ELF-1 (cell line): ENCODE results near the gene CD2BP2.

Source experiments
- DNase-seq: peaks from one replicate; pipeline ENCODE4 v3.0.0-alpha.2; 2016; ENCODE audit warnings: low read depth, low spot score

CD2BP2 gene

GRCh38 chr16:30378236-30379157, 23.4 kb upstream of the CD2BP2 start:
- peak; percentile 99 for DNase-seq

GRCh38 chr16:30377812-30378235, 22.7 kb upstream of the CD2BP2 start:
- DNase-seq: peak; percentile 91

- peak; percentile 59 for DNase-seq
Measured at GRCh38 chr16:30377050-30377811, 22.1 kb upstream of the CD2BP2 start.

- DNase-seq: no peak
Measured at GRCh38 chr16:30376461-30376902, 21.4 kb upstream of the CD2BP2 start.

DNA sequence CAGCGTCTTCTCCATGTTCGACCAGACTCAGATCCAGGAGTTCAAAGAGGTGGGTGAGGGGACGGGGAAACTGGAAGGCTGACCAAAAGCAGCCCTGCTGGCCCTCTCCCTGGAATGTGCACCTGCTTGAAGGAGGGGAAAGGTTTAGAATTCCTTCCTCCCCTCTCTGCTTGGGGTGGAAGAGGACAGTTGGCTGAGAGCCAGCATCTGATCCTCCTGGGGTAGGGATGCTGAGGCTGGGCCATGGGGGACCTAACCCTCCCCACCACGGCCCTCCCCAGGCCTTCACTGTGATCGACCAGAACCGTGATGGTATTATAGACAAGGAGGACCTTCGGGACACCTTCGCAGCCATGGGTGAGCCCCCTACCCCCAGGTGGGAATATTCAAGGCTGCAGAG, 20.8 kb upstream of the CD2BP2 start:
- DNase-seq: peak; percentile 52

DNA sequence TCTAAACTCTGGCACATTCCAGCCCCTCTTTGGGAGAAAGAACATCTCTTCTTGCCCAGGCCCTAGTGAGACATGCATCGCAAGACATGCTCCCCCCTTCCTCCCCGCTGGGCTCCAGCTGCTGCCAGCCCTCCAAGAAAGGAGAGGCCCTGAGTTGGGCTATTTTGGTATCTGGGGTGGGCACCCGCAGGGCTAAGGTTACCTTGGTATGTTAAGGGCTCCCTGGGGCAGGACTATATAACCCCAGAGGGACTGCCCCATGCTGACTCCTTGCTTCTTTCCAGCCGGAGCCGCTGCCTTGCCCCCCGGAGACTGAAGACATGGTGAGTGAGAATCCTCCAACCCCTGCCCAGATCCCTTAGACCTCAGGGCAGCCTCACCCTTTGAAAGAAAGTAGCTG, 19.4 kb upstream of the CD2BP2 start, which contains the start of gene MYL11:
MYL11 (plus strand) TSS at position 265 of the 400 bp plus-strand sequence; CDS start at position 321, 56 bp downstream.
- no peak for DNase-seq

GRCh38 chr16:30372725-30373124, 17.6 kb upstream of the CD2BP2 start:
- no peak for DNase-seq

- DNase-seq: no peak
Measured at GRCh38 chr16:30372038-30372712, 17.1 kb upstream of the CD2BP2 start.

GRCh38 chr16:30371248-30371816, 16.2 kb upstream of the CD2BP2 start:
- no peak for DNase-seq

DNA sequence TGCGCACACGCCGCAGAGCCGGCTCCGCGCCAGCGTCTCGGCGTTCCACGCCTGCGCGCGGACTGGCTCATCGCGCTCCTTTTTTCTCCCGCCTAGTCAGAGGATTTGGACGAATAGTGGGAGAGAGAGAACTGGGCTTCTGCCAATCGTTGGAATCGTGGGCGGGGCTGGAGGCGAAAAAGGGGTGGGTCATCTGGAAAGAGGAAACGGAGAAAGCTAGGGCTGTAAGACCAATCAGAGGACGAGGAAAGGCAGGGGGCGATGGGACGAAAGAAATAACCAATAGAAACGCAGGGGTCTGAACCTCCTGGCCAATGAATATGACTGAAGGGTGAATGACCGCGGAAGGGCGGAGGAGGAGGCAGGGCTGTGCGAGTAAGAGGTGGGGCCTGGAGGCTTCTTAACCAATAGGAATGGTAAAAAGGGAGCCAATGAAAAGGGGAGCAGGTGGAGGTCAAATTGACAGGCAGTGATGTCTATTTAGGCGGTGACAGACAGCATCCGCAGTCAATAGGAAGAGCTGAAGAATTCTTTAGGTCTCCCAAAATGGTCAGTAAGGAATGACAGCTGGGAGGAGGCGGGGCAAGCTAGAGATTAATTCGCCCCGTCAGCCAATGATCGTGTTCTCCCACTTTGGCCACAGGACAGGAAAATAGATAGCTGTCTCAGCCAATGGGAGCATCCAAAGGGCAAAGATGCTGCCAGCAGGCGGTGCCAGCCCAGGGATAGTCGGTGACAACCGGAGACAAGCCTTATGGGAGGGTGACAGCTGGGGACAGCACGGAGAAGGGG, 15.5 kb upstream of the CD2BP2 start, which contains the start of gene TBC1D10B:
TBC1D10B (minus strand) TSS at position 39 of the 792 bp plus-strand sequence. CDS start 311 bp downstream, outside the sequence.
- DNase-seq: peak; percentile 100

DNA sequence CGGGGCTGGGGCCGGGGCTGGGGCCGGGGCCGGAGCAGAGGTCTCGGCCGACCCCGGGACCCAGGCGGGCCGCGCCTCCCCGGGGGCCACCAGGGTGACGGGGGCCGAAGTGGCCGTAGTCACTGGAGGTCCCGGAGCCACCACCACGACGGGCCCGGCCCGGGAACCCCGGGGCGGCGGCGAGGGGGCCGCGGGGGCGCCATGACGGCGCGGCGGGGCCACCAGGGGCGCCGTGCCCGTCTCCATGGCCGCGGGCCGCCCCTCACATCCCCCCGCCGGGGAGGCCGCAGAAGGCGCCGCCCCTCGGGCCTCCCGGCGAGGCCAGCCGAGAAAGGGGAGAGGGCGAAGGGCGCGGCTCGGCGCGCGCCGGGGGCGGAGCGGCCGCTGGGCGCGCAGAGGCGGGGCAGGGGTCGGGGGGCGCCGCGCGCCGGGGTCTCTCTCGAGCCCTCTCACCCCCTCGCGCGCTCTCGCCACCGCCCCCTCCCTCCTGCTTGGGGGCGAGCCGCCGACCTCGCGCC, 14.9 kb upstream of the CD2BP2 start:
- DNase-seq: no peak

- peak; percentile 39 for DNase-seq
Measured at GRCh38 chr16:30369091-30369937, 14.2 kb upstream of the CD2BP2 start.

DNA sequence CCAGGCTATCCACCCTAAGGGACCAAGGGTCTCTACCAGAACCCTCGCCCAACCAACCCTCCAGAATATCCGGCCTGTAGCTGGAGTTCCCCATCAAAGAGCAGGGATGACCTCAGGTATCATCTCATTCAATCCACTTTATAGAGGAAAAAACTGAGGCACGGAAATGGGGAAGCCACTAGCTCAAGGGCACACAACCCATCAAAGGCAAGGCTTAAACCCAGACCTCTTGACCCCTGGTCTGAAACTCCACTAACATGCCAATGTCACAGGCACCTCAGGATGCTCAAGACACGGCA, 13.6 kb upstream of the CD2BP2 start:
- no peak for DNase-seq

- no peak for DNase-seq
Measured at GRCh38 chr16:30368122-30368791, 13.1 kb upstream of the CD2BP2 start.

- DNase-seq: no peak
Measured at GRCh38 chr16:30367349-30368009, 12.4 kb upstream of the CD2BP2 start.

GRCh38 chr16:30366511-30366910, 11.4 kb upstream of the CD2BP2 start:
- no peak for DNase-seq

- DNase-seq: no peak
Measured at GRCh38 chr16:30365200-30365599, 10.1 kb upstream of the CD2BP2 start.

DNA sequence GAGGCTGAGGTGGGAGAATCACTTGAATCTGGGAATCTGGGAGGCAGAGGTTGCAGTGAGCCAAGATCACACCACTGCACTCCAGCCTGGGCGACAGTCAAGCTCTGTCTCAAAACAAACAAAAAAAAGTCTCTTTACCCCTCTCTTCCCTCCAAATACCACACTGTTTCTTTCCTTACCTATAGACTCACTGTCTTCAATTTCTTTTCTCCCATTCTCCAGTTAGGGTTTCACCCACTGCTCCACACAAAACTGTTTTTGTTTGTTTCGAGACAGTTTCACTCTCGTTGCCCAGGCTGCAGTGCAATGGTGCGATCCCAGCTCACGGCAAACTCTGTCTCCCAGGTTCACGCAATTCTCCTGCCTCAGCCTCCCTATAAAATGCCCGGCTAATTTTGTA, 6.1 kb upstream of the CD2BP2 start:
- DNase-seq: no peak

DNA sequence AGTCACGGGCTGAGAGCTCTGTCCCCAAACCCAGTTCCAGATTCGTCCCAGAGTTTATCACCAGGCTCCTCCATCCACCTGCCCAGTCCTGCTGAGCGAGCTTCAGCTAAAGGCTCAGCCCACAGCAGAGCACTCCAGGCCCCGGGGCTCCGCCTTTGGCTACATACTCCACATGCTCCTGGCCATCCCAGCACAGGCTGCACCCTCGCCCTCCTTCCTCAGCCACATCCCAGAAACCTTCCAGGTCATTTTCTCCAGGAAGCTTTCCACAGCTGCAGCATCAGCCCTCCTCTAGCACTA, 4.7 kb upstream of the CD2BP2 start:
- DNase-seq: peak; percentile 56
